ENCODE measurements around the gene MTFMT.

- TF ChIP-seq CTCF (IDR thresholded peaks at IDR 0.05; ENCODE audit: insufficient read depth, low read length), result no peak
- TF ChIP-seq REST (IDR thresholded peaks at IDR 0.05; ENCODE audit: insufficient replicate concordance, low read depth), result no peak
- no peak for TF ChIP-seq GABPA (IDR thresholded peaks at IDR 0.05; ENCODE audit: low read depth)
- no peak for TF ChIP-seq POLR2AphosphoS5 (IDR thresholded peaks at IDR 0.05; ENCODE audit: low read depth)
Observed at GRCh38 chr15:65059369-65059750, 29.9 kb upstream of the MTFMT start.

All from HL-60 (cell line).